ENCODE measurements around the gene GSTM5.
"Not testable (repeated sequence)": the region's sequence is repeated elsewhere in the genome, so short reads cannot be mapped to it uniquely, and the experiment has no call there.

Gene GSTM5

DNA sequence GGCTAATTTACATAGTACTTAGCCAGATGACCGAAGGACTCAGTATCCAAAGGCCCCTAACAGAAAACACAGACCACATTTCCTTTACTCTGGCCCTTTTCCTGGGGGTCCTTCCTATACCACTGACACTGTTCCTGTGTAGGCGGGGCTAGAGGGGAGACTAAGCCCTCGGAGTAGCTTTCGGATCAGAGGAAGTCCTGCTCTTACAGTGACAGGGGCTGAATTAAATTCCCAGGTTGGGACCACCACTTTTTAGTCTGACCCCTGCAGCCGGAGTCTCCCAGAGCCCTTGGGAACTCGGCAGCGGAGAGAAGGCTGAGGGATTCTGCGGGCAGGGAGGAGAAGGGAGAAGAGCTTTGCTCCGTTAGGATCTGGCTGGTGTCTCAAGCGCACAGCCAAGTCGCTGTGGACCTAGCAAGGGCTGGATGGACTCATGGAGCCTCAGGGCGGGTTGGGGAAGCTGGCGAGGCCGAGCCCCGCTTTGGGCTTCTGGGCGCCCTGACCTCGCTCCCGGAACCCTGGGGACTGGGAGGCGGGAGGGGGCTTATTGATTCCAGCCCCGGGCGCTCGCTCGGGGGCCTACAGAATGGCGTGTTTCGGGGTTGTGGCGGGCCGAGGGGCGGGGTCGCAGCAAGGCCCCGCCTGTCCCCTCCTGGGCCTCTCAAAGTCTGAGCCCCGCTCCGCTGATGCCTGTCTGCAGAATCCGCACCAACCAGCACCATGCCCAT lies at the start of gene GSTM5:
Gene GSTM5, plus strand, starts transcription at position 659 of the 728 bp plus-strand sequence. Its CDS starts 62 bp downstream, at position 721.
- in situ Hi-C loops (cut with MboI; ENCODE audit: low sequenced_read_pairs), result not testable (repeated sequence)

DNA sequence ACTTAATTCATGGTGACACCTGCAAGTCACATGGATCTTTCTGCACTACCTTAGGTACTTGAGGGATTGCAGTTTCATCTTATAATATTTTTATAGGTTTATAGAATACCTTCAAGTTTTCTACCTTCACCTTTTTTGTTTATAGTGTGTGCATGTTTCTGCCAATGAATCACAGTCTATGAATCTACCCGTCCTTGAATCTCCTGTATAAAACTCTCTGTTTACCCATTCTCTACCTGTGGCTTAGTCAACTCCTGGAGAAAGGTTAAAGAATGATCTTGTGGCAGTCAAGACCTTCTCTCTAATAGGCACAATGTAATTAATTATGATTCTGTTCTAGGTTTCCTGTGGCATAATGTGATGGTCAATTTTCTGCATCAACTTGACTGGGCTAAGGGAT lies 47.4 kb upstream of the GSTM5 start:
- in situ Hi-C loops (cut with MboI; ENCODE audit: low sequenced_read_pairs), result no loop called here

DNA sequence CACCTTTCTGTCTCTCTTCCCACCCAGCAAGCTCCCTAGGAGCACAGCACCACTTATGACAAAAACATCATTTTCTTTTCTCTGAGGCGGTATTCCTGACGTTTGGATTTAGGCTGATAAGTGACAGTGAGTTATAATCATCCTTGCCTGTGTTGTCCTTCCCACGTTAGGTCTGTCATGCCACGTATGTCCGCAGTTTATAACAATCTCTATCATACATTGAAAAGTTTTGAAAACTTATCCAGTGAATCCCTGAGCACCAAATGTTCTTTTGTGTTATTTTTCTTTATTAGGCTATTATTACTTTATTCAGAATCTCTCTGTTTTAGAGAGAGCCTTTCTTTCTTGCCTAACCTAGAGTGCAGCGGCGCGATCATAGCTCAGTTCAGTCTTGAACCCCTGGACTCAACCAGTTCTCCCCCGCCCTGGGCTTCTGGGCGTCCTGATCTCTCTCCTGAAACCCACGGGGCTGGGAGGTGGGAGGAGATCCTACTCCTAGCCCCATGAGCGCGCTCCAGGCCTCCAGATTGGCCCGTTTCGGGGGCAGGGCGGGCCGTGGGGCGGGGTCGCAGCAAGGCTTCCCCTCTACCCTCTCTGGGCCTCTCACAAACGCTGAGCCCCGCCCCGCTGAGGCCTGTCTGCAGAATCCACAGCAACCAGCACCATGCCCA lies 44.5 kb upstream of the GSTM5 start, which contains the start of gene GSTM2:
Gene GSTM2, plus strand, starts transcription at position 606 of the 671 bp plus-strand sequence. Its CDS starts 59 bp downstream, at position 665.
- in situ Hi-C loops (cut with MboI; ENCODE audit: low sequenced_read_pairs), result no loop called here

DNA sequence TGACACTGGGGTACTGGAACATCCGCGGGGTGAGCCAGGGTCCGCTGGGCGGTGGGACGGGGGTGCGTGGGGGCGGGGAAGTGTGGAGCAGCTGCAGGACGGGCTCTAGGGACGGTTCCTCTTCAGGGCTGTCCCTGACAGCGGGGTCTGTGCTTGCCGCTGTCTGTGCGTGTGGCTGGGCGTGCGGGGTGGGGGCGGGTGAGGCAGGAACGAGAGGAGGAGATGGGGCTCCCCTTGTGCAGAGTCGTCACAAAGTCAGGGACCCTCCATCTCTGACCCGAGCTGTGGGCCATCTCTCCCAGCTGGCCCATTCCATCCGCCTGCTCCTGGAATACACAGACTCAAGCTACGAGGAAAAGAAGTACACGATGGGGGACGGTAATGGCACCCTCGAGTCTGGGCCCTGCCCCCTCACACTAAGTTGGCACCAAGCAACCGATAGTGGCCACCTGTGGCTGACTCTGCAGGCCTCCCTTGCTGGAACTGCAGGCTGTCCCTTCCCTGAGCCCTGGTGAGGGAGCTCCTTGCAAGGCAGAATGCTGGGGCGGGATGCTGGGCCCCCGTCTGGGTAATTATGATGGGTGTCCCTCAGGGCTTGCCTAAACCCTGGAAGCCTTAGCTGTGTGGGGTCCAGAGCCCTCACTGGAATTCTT lies 43.8 kb upstream of the GSTM5 start:
- in situ Hi-C loops (cut with MboI; ENCODE audit: low sequenced_read_pairs), result no loop called here

DNA sequence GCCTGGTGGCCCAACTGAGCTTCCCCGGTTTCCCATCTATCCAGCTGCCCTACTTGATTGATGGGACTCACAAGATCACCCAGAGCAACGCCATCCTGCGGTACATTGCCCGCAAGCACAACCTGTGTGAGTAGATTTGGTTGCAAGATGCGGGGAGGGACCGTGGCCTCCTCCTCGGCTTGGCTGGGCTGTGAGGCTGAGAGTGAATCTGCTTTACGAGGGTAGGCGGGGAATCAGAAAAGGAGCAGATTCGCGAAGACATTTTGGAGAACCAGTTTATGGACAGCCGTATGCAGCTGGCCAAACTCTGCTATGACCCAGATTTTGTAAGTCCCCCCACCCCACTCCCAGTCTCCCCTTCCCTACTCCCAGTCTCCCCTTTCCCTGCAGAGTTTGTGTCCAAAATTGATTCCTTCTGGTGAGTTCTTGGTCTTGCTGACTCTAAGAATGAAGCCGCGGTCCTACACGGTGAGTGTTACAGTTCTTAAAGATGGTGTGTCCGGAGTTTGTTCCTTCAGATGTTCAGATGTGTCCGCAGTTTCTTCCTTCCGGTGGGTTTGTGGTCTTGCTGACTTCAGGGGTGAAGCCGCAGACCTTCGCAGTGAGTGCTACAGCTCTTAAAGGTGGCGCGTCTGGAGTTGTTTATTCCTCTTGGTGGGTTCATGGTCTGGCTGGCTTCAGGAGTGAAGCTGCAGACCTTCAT lies 42.7 kb upstream of the GSTM5 start:
- in situ Hi-C loops (cut with MboI; ENCODE audit: low sequenced_read_pairs), result no loop called here

DNA sequence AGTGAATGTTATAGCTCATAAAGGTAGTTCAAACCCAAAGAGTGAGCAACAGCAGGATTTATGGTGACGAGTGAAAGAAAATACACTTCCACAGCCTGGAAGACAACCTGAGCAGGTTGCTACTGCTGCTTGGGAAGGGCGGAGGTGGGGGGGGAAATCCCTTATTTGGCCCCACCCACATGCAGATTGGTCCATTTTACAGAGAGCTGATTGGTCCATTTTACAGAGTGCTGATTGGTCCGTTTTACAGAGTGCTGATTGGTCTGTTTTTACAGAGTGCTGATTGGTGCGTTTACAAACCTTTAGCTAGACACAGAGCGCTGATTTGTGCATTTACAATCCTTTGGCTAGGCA lies 42.1 kb upstream of the GSTM5 start:
- in situ Hi-C loops (cut with MboI; ENCODE audit: low sequenced_read_pairs), result not testable (repeated sequence)

DNA sequence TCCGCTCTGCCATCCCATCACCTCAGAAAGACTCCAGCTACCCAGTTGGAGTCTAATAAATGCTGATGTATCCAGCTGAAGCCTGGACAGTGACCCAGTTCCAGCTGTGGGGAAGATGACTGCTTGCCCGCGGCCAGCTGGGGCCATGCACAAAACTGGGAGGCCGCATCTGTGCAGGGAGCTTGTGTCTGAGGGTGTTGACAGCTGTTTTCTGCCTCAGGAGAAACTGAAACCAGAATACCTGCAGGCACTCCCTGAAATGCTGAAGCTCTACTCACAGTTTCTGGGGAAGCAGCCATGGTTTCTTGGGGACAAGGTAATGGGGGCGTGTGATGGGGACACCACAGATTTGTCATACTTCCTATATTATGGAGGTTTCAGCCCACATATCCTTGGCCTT lies 41.0 kb upstream of the GSTM5 start:
- in situ Hi-C loops (cut with MboI; ENCODE audit: low sequenced_read_pairs), result no loop called here

DNA sequence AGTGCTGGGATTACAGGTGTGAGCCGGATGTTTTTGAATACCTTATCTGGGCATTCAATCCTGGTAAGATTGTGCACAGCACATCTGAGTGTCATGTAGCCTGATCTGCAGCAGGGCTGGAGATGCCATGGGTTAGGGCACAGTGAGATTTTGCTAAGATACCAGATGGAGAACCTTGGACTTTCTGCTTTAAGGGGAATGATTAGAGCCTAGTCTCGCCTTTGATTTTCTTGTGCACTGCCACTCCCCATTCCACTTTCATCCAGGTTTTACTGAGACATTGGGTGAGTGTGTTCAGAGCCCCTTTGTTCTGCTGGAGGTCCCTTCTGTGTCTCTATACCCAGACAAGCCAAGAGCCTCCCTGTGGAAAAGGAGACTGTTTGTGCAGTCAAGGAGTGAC lies 38.2 kb upstream of the GSTM5 start:
- in situ Hi-C loops (cut with MboI; ENCODE audit: low sequenced_read_pairs), result not testable (repeated sequence)

DNA sequence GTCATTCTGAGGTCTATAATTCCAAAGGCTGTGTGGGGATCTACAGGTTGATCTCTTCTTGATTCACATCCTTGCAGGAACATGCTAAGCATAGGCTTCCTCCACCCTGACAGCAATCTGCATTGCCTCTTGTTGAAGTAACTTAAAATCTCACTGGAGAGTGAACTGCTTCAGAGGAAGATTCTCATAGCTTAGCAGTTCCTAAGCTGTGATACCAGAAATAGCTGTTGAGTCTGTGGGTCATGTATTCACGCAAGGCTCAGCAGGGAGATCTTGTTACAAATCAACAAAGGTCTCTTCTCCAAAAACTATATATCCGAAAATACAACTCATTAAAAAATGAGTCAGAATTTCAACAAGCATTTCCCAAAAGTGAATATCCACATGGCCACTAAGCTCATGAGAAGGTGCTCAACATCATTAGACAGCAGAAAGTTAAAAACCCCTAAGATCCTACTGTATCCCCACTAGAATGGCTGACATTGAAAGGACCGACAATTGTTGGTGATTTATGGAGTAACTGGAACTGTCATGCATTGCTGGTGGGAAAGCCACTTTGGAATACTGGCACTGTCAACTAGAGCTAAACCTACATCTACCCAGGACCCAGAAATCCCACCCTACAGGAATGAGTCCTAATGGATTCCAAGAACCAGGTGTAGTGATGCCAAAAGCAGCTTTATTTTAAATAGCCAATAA lies 35.2 kb upstream of the GSTM5 start:
- in situ Hi-C loops (cut with MboI; ENCODE audit: low sequenced_read_pairs), result not testable (repeated sequence)

DNA sequence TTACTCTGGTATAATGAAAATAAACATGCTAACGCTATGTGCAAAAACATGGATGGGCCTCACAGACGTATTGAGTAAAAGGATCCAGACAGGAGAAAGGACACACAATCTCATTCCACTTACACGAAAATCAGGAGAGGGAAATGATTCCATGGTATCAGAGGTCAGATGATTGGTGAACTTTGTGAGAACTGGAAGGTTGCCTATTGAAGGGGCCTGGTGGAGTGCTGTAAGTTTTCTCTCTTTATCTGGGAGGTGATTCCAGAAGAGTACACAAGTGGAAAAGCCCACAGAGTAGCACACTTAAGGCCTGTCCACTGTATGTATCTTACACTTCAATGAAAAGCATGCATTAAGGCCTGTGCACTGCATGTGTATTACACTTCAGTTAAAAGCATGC lies 34.6 kb upstream of the GSTM5 start:
- in situ Hi-C loops (cut with MboI; ENCODE audit: low sequenced_read_pairs), result no loop called here

DNA sequence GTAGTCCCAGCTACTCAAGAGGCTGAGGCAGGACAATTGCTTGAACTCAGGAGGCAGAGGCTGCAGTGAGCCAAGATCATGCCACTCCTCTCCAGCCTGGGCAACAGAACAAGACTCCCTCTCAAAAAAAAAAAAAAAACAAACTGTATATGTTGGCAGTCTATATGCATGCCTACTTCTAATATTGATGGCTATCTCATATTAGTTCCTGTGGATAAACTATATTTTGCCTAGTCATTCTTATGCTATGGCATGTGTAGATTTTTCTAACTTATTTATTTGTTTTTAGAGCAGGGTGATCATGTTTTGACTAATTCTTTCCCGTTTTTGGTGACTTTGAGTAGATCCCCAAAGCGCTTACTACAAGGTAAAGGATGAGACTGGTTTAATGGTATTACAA lies 33.4 kb upstream of the GSTM5 start:
- in situ Hi-C loops (cut with MboI; ENCODE audit: low sequenced_read_pairs), result not testable (repeated sequence)

DNA sequence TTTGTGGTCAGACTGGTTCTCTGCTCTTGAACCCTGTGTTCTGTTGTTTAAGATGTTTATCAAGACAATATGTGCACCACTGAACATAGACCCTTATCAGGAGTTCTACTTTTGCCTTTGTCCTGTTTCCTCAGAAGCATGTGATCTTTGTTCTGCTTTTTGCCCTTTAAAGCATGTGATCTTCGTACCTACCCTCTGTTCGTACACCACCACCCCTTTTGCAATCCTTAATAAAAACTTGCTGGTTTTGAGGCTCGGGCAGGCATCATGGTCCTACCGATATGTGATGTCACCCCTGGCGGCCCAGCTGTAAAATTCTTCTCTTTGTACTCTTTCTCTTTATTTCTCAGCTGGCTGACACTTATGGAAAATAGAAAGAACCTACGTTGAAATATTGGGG lies 27.3 kb upstream of the GSTM5 start:
- in situ Hi-C loops (cut with MboI; ENCODE audit: low sequenced_read_pairs), result not testable (repeated sequence)

DNA sequence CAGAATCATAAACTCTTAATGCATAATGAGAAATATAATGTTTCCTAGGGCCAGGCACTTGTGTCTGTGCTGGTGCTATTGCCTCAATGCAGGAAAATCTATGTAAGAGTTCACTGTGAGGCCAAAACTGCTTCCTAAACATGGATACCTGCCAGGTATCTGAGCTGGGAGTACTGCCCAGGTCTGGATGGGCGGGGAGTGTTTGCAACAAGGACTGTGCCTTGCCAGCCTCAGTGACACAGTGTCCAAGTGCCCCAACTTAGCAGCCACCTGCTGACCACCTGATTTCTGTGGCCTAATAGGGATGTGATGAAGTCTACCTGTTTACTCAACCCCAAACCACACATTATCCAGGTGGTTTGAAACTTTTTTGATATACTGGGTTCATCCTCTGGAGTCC lies 26.7 kb upstream of the GSTM5 start:
- in situ Hi-C loops (cut with MboI; ENCODE audit: low sequenced_read_pairs), result not testable (repeated sequence)

DNA sequence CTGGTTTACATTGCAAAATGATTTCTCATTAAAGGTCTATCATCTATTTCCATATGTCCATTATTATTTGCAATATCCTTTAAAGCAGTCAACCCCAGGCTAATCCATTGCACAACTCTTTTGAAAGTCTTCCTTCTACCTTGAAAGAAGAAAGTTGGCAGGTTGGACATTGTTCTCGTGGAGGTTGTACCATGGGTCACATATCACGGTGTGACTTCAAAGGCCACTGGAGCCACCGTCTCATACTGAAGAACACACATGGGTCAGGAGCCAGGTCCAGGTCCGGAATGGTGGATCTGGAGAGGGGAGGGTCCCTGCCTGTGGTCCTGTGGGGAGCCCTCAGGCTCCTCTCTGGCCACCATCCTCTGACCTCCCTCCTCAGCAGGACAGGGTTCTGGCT lies 26.2 kb upstream of the GSTM5 start:
- in situ Hi-C loops (cut with MboI; ENCODE audit: low sequenced_read_pairs), result not testable (repeated sequence)

DNA sequence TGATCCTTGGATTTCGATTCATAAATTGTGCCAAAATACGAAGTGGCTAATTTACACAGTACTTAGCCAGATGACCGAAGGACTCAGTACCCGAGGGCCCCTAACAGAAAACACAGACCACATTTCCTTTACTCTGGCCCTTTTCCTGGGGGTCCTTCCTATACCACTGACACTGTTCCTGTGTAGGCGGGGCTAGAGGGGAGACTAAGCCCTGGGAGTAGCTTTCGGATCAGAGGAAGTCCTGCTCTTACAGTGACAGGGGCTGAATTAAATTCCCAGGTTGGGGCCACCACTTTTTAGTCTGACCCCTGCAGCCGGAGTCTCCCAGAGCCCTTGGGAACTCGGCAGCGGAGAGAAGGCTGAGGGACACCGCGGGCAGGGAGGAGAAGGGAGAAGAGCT lies 24.9 kb upstream of the GSTM5 start:
- in situ Hi-C loops (cut with MboI; ENCODE audit: low sequenced_read_pairs), result not testable (repeated sequence)

DNA sequence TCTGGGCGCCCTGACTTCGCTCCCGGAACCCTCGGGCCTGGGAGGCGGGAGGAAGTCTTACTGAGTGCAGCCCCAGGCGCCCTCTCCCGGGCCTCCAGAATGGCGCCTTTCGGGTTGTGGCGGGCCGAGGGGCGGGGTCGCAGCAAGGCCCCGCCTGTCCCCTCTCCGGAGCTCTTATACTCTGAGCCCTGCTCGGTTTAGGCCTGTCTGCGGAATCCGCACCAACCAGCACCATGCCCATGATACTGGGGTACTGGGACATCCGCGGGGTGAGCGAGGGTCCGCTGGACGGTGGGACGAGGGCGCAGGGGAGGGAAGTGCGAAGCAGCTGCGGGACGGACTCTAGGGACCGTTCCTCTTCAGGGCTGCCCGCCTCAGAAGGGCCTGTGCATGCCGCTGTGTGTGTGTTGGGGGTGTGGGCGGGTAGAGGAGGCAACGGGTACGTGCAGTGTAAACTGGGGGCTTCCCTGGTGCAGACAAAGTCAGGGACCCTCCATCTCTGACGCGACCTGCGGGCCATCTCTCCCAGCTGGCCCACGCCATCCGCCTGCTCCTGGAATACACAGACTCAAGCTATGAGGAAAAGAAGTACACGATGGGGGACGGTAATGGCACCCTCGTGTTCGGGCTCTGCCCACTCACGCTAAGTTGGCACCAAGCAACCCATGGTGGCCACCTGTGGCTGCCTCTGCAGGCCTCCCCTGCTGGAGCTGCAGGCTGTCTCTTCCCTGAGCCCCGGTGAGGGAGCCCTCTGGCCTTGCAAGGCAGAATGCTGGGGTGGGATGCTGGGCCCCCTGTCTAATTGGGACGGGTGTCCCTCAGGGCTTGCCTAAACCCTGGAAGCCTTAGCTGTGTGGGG lies 24.2 kb upstream of the GSTM5 start, which contains the start of gene GSTM1:
Gene GSTM1, plus strand, starts transcription at position 177 of the 859 bp plus-strand sequence. Its CDS starts 57 bp downstream, at position 234.
- in situ Hi-C loops (cut with MboI; ENCODE audit: low sequenced_read_pairs), result no loop called here

DNA sequence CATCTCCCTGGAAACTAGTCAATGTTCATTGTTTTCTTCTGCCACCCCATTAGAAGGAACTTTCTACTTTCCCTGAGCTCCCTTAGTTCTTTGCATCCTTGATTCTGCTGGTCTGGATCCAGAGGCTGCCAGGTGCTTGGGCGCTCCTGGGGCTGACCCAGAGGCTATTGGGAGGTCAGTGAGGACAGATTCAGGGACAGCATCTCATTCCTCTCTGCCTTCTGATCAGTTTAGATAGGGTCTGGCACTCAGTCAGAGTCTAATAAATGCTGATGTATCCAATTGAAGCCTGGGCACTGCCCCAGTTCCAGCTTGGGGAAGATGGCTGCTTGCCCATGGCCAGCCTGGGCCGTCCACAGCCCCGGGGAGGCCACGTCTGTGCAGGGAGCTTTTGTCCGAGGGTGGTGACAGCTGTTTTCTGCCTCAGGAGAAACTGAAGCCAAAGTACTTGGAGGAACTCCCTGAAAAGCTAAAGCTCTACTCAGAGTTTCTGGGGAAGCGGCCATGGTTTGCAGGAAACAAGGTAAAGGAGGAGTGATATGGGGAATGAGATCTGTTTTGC lies 22.1 kb upstream of the GSTM5 start:
- in situ Hi-C loops (cut with MboI; ENCODE audit: low sequenced_read_pairs), result no loop called here

DNA sequence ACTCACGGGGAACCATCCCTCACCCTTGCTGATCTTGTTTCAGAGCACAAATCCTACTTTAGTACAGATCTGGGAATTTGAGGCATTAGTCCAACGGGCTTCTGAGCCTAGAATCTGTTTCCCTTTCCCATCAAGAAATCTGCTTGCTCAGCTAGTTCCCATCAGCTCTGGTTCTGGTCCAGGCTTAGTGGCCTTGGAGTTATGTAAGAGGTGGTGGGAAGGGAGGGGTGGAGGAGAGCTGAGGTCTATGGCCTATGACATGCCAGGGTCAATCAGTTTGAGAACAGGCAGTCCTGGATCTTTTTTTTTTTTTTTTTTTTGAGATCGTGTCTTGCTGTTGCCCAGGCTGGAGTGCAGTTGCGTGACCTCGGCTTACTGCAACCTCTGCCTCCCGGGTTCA lies 20.3 kb upstream of the GSTM5 start:
- in situ Hi-C loops (cut with MboI; ENCODE audit: low sequenced_read_pairs), result no loop called here

DNA sequence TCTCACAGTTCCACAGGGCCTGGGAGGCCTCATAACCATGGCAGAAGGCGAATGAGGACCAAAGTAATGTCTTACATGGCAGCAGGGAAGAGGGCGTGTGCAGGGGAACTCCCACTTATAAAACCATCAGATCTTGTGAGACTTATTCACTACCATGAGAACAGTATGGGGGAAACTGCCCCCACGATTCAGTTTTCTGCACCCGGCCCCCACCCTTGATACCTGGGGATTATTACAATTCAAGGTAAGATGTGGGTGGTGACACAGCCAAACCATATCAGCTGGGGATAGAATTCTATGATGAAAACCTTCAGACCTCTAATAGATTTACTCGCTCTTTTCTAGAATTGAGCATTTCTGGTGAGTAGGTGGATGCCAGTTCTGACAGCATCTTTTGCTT lies 17.7 kb upstream of the GSTM5 start:
- in situ Hi-C loops (cut with MboI; ENCODE audit: low sequenced_read_pairs), result not testable (repeated sequence)

Measured in HL-60/S4 treated with retinoic acid at 250 ng/mL for 4 days and 3 days (cell line).